Testis (tissue), 2 donors: ENCODE results near the gene BPIFB2.

ENCODE experiments used
- POLR2A ChIP-seq: fragments of 450-650 bp; IDR thresholded peaks from one replicate; pipeline ENCODE4 v1.6.1; 2017; ENCODE audit warnings: antibody characterized with exemption, mild to moderate bottlenecking, moderate library complexity
- TF ChIP-seq, protein P1 (sequence below), 3 experiments: fragments of 450-650 bp in 2 of 3; fragments of 200-600 bp in 1 of 3; sonication (generic) in 1 of 3; IDR thresholded peaks; one replicate each; pipeline ENCODE4 v1.5.1; 2016 to 2019; ENCODE audit warnings: antibody characterized with exemption in 3 of 3, mild to moderate bottlenecking in 2 of 3, moderate library complexity in 1 of 3

DNA sequence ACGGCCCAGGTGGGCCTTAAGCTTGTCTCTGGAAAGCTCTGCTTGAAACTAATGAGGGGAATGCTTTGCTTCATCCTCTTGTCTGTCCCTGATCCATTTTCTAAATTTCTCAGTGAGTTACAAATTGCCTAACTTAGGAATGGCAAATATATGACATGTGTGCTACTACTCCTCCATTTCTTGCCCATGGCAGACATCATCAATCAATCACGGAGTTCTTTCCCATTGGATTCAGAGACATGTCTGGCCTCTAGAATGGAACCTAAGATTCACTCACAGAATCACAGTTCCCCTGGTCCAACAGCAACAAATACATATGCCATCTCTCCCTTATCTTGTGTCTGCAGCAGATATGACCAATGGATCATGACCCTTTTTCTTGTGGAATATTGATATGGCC is 65.3 kb downstream of the BPIFB2 start:
- TF ChIP-seq, protein P1, sequence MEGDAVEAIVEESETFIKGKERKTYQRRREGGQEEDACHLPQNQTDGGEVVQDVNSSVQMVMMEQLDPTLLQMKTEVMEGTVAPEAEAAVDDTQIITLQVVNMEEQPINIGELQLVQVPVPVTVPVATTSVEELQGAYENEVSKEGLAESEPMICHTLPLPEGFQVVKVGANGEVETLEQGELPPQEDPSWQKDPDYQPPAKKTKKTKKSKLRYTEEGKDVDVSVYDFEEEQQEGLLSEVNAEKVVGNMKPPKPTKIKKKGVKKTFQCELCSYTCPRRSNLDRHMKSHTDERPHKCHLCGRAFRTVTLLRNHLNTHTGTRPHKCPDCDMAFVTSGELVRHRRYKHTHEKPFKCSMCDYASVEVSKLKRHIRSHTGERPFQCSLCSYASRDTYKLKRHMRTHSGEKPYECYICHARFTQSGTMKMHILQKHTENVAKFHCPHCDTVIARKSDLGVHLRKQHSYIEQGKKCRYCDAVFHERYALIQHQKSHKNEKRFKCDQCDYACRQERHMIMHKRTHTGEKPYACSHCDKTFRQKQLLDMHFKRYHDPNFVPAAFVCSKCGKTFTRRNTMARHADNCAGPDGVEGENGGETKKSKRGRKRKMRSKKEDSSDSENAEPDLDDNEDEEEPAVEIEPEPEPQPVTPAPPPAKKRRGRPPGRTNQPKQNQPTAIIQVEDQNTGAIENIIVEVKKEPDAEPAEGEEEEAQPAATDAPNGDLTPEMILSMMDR (IDR thresholded peaks at IDR 0.05) = no peak
- TF ChIP-seq POLR2A = no peak
